ENCODE measurements around the gene MRPS15. TPM values are rescaled to one million over a fixed set of nuclear protein-coding genes. Genes with fewer than 3 reads are reported as not detected.
A peak's percentile ranks its signal among the peaks of the same experiment; 100 is the strongest.

Gene MRPS15
- total and polyA plus RNA-seq, 2 of the 13 experiments (the other 11 are each of a cell fraction or from before 2014, with no cell fraction given): 59.0 to 113 TPM

DNA sequence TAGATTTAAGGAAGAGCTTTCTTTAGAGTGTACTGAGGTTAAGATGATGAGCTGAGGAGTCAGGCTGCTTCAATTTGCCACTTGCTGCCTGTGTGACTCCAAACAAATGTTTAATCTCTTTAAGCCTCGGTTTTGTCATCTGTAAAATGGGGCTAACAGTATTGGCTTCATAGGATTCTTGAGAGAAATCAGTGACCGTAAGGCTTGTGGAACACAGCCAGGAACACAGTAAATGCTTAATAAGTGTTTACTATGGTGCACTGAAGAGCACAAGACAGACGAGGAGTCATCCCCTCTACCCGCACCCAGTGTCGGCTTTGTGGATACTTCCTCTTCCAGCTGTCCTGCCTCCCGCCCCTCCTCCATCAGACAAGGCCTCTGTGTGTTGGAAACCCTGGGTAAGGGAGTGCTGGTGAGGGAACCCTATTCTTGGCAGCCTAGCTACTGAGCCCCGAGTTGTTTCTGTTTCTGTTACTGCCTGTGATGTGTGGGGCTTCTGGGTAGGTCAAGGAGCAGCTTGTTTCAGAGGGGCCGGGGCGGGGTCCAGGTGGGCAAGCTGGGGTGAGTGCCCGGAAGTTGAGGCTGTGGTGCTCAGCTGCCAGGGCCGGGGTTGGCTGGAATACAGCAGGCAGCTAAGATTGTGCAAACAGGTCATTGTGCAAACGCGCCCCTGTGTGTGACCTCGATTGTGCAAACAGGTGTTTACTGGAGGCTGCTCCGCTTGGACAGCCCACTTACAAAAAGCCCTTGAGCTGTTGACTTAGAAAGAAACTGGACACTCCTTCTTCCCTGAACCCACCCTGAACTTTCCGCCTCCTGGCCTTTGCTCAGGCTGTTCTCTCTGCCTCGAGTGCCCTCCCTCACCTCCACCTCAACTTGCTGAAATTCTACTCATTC is 22.5 kb upstream of the MRPS15 start (continued):
- TF ChIP-seq ZNF101 (CRISPR knock-in tag; IDR thresholded peaks at IDR 0.05; ENCODE audit: borderline replicate concordance, low read depth) (0 out of 2 replicates have a peak, but pooled peaks have one; percentile 65), POLR2AphosphoS2 (IDR thresholded peaks at IDR 0.05; ENCODE audit: low read depth, low read length) (no peak), CREB1 (IDR thresholded peaks at IDR 0.05) (no peak), CREB1 (CRISPR knock-in tag; IDR thresholded peaks at IDR 0.05) (peak; percentile 73; the same call in 1 of the 2 replicates), ZNF841 (CRISPR knock-in tag; IDR thresholded peaks at IDR 0.05; ENCODE audit: borderline replicate concordance) (no peak), ZNF549 (CRISPR knock-in tag; IDR thresholded peaks at IDR 0.05) (no peak), DPF2 (CRISPR knock-in tag; IDR thresholded peaks at IDR 0.05; ENCODE audit: borderline replicate concordance, low read depth) (peak; percentile 97), ZNF747 (CRISPR knock-in tag; IDR thresholded peaks at IDR 0.05; ENCODE audit: borderline replicate concordance) (peak; percentile 93), ZNF629 (CRISPR knock-in tag; conservative IDR thresholded peaks at IDR 0.05) (peak; percentile 99), ZNF335 (CRISPR knock-in tag; IDR thresholded peaks at IDR 0.05) (peak; percentile 79; the same call in 1 of the 2 replicates), NR2F6 (IDR thresholded peaks at IDR 0.05) (peak; percentile 100), NR2F6 (CRISPR knock-in tag; IDR thresholded peaks at IDR 0.05) (peak; percentile 100), SP140L (CRISPR knock-in tag; IDR thresholded peaks at IDR 0.05; ENCODE audit: borderline replicate concordance) (no peak), FOXA3 (CRISPR knock-in tag; IDR thresholded peaks at IDR 0.05) (peak; percentile 98), MXD4 (CRISPR knock-in tag; IDR thresholded peaks at IDR 0.05) (peak; percentile 63), THAP11 (CRISPR knock-in tag; IDR thresholded peaks at IDR 0.05) (peak; percentile 85), ZNF619 (CRISPR knock-in tag; IDR thresholded peaks at IDR 0.05) (peak; percentile 53; the same call in 1 of the 2 replicates)
- TF ChIP-seq, protein P1, sequence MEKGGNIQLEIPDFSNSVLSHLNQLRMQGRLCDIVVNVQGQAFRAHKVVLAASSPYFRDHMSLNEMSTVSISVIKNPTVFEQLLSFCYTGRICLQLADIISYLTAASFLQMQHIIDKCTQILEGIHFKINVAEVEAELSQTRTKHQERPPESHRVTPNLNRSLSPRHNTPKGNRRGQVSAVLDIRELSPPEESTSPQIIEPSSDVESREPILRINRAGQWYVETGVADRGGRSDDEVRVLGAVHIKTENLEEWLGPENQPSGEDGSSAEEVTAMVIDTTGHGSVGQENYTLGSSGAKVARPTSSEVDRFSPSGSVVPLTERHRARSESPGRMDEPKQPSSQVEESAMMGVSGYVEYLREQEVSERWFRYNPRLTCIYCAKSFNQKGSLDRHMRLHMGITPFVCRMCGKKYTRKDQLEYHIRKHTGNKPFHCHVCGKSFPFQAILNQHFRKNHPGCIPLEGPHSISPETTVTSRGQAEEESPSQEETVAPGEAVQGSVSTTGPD (CRISPR knock-in tag; IDR thresholded peaks at IDR 0.05): no peak; the same call in 1 of the 2 replicates
- TF ChIP-seq, protein P2, sequence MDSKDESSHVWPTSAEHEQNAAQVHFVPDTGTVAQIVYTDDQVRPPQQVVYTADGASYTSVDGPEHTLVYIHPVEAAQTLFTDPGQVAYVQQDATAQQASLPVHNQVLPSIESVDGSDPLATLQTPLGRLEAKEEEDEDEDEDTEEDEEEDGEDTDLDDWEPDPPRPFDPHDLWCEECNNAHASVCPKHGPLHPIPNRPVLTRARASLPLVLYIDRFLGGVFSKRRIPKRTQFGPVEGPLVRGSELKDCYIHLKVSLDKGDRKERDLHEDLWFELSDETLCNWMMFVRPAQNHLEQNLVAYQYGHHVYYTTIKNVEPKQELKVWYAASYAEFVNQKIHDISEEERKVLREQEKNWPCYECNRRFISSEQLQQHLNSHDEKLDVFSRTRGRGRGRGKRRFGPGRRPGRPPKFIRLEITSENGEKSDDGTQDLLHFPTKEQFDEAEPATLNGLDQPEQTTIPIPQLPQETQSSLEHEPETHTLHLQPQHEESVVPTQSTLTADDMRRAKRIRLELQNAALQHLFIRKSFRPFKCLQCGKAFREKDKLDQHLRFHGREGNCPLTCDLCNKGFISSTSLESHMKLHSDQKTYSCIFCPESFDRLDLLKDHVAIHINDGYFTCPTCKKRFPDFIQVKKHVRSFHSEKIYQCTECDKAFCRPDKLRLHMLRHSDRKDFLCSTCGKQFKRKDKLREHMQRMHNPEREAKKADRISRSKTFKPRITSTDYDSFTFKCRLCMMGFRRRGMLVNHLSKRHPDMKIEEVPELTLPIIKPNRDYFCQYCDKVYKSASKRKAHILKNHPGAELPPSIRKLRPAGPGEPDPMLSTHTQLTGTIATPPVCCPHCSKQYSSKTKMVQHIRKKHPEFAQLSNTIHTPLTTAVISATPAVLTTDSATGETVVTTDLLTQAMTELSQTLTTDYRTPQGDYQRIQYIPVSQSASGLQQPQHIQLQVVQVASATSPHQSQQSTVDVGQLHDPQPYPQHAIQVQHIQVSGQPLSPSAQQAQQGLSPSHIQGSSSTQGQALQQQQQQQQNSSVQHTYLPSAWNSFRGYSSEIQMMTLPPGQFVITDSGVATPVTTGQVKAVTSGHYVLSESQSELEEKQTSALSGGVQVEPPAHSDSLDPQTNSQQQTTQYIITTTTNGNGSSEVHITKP (CRISPR knock-in tag; IDR thresholded peaks at IDR 0.05; ENCODE audit: low read depth): peak; percentile 61; the same call in 1 of the 2 replicates
- TF ChIP-seq, protein P3, sequence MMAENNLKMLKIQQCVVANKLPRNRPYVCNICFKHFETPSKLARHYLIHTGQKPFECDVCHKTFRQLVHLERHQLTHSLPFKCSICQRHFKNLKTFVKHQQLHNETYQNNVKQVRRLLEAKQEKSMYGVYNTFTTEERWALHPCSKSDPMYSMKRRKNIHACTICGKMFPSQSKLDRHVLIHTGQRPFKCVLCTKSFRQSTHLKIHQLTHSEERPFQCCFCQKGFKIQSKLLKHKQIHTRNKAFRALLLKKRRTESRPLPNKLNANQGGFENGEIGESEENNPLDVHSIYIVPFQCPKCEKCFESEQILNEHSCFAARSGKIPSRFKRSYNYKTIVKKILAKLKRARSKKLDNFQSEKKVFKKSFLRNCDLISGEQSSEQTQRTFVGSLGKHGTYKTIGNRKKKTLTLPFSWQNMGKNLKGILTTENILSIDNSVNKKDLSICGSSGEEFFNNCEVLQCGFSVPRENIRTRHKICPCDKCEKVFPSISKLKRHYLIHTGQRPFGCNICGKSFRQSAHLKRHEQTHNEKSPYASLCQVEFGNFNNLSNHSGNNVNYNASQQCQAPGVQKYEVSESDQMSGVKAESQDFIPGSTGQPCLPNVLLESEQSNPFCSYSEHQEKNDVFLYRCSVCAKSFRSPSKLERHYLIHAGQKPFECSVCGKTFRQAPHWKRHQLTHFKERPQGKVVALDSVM (CRISPR knock-in tag; IDR thresholded peaks at IDR 0.05): peak; percentile 49; the same call in 1 of the 2 replicates
- TF ChIP-seq, protein P4, sequence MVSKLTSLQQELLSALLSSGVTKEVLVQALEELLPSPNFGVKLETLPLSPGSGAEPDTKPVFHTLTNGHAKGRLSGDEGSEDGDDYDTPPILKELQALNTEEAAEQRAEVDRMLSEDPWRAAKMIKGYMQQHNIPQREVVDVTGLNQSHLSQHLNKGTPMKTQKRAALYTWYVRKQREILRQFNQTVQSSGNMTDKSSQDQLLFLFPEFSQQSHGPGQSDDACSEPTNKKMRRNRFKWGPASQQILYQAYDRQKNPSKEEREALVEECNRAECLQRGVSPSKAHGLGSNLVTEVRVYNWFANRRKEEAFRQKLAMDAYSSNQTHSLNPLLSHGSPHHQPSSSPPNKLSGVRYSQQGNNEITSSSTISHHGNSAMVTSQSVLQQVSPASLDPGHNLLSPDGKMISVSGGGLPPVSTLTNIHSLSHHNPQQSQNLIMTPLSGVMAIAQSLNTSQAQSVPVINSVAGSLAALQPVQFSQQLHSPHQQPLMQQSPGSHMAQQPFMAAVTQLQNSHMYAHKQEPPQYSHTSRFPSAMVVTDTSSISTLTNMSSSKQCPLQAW (CRISPR knock-in tag; IDR thresholded peaks at IDR 0.05): peak; percentile 52; the same call in 1 of the 2 replicates

Measured in HepG2 (cell line).